Measurements from ENCODE around the gene SYT6. TPM values are rescaled to one million over a fixed set of nuclear protein-coding genes. Genes with fewer than 3 reads are reported as not detected.

The SYT6 gene
- total RNA-seq, 1 donor from 2014 or later: not detected

- intact Hi-C loops (cut with DNase I): no loop called here
- ATAC-seq (ENCODE audit: poor library complexity) (no peak), DNase-seq (no peak)
These were observed 105.4 kb downstream of the SYT6 start for GRCh38 chr1:114048232-114048631.

GRCh38 chr1:114043548-114043947 is 110.1 kb downstream of the SYT6 start:
- intact Hi-C loops (cut with DNase I): no loop called here
- ATAC-seq (ENCODE audit: poor library complexity): no peak
- DNase-seq: no peak

- DNase-seq (no peak), ATAC-seq (ENCODE audit: poor library complexity) (no peak)
- intact Hi-C loops (cut with DNase I): no loop called here
These were observed 110.6 kb downstream of the SYT6 start for GRCh38 chr1:114043054-114043453.

GRCh38 chr1:114040273-114041015 is 113.2 kb downstream of the SYT6 start:
- intact Hi-C loops (cut with DNase I): no loop called here
- DNase-seq (no peak), ATAC-seq (ENCODE audit: poor library complexity) (no peak)

Other genes with a start within 250 kb of the SYT6 start
- gene AP4B1, start 249.1 kb downstream of the SYT6 start, total RNA-seq: 11.4 TPM
- 2.2 TPM for gene DCLRE1B, start 248.5 kb downstream of the SYT6 start, total RNA-seq
- 52.4 TPM for gene HIPK1, start 224.5 kb downstream of the SYT6 start, total RNA-seq
- 10.9 TPM for gene OLFML3, start 174.4 kb downstream of the SYT6 start, total RNA-seq

All from Right ventricle myocardium superior (tissue), 1 donor.